Occipital lobe (tissue), 2 donors: ENCODE data around the gene TP73. TPM values are rescaled to one million over a fixed set of nuclear protein-coding genes. Genes with fewer than 3 reads are reported as not detected.

ENCODE experiments used
- DNase-seq: peaks from one replicate; lab custom pipeline; 2025; lab: John Stamatoyannopoulos, UW
- total RNA-seq: library from RNA; depleted of rRNA; stranded (reverse); fragments of >200 nt; gene quantifications from one replicate; pipeline ENCODE4 v1.2.3, GENCODE V29; 2014

The TP73 gene
- total RNA-seq, 1 donor from 2014 or later, result 0.16 TPM

DNA sequence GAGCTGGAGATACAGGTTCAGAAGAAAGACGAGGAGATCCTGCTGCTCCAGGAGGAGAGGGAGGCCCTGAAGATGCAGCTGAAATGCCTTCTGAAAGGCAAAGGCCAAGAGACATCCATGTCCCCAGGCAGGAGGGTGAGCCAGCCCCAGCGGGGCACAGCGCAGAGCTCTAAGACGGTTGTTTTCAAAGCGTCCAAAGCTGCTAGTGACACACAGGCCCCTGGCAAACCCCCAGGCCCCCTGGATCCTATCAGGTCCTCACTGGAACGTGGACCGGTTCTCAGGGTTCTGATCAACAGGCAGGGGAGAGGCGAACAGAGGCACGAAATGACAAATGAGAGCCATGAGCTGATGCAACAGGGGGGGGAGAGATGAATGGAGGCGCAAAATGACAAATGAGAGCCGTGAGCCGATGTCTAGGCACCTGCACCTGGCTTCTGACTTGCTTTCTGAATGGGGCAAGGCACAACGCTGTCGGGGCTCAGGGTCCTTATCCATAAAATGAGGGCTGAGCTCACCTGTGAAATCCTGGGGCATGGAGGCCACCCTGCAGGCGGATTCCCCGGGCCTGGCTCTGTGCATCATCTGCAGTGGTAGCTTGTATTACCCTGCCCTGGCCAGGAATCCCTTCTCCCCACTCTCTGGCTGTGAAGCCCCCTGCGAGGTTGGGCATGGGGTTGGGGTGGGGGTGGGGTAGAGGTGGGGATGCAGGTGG lies 109.1 kb downstream of the TP73 start:
- no peak for DNase-seq

DNA sequence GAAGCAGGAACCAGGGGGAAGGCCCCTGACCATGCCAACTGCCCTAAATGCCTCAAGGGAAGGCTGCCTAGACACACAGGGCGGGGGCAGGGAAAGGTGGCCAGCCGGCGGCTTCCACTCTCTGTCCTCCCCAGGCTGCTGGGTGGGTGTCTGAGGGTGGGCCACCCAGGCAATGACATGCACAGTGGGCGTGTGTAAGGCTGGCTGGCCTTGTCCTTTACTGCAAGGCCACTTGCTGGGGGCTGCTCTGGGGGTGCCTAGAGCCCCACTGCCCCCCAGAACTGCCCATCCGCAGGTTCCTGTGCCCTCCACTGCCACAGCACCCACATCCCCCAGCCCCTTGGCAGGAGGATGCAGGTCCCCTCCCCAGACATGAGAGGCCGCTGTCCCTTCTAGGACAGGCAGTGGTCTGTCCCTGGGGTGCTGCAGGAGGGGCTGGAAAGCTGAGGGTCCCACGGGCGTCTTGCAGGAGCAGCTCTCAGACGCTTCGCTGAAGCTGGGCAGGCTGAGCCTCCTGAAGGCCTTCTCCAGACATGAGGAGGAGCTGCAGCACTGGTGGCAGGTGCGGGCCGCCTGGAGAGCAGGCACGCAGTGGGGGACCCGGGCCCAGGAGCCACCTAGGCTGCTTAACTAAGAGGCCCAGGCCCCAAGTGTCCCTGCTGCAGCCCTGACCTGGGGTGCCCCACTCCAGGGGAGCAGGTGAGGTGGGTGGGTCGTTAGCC lies 110.0 kb downstream of the TP73 start:
- DNase-seq, result no peak

DNA sequence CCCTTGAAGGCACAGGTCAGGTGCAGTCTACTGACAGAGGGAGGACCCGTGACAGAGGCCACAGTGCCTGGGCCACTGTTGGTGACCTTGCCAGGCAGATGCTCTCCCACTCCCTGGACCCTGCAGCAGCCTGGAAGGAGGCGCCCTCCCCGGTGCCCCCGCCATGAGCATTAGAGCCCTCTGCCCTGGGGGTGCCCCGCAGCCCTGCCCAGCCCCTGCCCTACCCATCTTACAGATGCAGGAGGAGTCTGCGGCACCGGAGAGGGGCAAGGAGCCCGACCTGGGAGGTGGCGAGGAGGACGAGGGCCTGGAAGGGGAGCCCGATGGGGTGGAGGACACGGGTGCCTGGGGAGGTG lies 110.5 kb downstream of the TP73 start:
- no peak for DNase-seq

DNA sequence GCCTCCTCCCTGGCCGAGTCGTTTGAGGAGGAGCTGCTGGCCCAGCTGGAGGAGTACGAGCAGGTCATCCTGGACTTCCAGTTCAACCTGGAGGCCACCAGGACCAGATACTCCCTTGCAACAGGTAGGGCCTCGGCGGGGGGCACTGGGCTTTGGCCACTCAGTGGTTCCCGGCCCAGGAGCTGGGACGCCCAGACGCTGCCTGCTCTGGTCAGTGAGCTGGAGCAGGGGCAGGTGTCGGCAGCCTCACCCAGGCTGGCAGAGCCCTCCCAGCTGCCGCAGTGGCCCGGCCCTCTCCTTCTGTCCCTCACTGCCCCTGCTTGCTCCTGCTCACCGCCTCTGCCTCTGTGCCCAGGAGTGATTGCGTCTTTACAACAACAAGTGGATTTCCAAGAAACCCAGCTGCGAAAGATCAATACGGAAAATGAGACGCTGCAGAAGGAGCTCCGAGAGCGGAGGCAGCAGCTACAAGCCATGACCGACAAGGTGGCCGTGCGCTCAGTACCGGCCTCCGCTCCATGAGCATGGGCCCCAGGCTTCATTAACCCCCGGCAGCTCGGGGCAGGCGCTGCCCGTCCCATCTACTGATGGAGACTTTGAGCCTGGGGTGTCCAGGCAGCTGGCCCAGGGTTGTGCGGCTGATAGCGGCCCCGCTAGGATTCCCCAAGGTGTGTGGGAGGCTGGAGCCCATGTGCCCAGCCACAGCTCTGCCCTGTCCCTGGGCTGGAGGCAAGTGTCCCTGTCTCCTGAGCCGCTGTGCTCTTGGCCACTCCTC lies 111.2 kb downstream of the TP73 start:
- DNase-seq, result no peak

DNA sequence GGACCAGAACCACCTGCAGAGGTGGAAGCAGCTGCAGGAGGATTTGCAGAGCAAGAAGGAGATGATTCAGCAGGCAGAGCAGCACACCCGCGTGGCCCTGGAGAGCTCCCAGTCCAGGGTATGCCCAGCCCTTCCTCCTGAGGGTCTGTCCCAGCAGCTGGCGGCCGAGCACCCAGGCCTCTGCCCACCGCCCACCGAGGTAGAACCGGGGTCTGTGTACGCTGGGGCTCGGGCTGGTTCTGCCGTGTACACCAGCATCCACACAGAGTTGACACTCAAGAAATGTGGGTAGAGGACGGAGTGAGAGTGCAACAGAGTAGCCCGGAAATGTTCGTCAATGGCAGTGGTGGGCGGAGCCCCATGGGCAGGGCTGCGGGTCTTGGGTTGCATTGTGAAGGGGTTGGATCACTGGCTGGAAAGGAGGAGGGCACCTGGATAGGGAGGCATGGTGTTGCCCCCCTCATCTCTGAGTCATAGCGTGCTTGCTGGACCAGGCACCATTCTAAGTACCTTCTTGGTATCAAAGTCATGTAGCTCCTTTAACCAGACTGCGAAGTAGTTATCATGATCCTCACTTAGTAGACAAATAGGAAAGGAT lies 115.1 kb downstream of the TP73 start:
- DNase-seq, result no peak

DNA sequence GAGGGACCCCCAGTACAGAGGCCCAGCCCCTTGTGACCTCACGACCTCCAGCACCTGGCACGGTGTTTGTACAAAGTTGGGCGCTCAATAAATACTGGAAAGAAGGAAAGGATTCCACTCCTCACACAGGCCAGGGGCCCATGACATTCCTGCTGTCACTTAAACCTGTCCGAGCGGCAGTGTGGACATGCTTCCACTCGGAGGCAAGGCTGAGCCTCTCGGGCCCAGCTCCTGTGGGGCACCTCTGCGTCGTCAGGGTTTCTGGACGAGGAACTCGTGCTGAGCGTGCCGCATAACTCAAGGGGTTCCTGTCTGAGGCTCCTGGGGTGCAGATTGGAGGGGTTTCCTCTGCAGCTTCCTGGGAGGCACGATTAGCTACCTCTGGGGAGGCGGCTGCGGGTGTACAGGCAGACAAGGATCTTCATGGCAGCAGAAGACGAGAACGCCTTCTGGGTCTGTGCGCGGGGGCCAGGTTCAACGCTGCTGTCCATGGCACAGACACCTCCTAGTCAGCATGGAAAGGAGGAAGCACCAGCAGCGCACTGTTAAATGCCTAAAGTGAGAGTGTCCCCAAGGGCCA lies 116.6 kb downstream of the TP73 start:
- DNase-seq, result no peak

DNA sequence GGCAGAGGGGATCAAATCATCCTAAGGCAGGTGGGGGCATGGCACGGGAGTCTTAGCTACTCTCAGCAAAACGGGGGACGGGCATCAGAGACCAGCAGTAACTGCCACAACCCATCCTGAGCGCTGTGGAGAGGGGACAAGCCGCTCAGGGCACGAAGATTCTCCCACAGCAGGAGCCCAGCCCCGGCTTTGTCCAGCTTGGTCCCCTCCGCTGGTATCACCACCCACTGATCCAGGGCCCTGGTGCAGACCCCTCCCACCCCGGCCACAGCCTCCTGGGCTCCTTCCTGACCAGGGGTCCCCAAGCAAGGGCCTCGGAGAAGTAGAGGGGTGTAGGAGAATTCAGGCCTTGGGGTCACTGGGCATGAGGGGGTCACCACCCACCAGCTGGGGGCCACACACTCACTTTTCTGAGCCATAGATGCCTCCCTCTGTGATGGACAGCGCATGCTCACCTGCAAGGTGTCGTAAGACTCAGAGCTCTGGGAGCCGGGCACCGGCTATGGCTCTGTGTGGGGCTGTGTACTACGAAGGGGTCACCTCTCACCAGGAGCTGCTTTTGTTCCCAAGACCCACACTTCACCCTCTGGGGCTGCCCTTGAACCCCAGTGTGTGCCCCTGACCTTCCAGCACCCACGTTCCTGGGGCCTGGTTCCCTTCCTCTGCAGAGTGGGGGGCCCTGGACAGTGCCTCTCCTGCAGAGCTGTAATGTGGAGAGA lies 117.9 kb downstream of the TP73 start:
- no peak for DNase-seq

DNA sequence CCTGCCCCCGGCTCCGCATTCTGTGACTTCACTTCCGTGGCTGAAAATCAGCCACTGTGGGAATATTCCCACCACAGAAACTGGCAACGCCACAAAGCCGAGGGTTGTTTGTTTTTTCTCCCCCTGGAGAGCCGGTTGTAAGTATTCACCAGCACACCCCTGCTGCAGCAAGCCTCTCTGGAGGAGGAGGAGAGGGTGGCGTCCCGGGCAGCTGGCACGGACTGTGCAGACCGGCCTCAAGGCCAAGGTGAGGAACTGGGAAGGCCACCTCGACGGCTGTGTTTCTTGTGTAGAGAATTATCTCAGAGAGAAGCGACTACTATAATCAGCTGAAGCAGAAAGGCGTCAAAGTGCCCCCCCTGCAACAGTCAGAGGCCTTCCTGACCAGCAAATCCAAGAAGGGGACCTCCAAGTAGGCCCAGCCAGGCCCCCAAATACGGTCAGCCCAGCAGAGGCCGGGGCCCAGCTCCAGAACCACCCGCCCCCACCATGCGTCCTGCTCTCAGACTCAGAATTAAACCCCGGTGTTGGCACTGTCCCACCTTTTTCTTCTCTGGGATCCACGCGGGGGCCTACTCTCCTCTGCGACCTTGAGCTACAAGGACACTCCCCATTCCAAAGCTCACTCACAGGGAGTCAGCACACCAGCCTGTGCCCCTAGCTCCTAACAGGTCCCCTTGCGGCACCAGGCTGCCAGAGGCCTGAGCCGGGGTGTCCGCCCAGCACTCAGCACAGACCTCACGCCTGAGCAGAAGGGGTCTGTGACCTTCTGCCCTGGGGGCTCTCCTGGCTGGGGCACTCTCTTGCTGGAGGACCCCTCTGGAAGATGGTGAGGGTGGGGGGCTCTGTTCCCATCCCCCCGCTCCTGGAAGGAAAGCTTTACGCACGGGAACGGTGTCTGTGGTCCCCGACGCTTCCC lies 119.1 kb downstream of the TP73 start:
- no peak for DNase-seq

DNA sequence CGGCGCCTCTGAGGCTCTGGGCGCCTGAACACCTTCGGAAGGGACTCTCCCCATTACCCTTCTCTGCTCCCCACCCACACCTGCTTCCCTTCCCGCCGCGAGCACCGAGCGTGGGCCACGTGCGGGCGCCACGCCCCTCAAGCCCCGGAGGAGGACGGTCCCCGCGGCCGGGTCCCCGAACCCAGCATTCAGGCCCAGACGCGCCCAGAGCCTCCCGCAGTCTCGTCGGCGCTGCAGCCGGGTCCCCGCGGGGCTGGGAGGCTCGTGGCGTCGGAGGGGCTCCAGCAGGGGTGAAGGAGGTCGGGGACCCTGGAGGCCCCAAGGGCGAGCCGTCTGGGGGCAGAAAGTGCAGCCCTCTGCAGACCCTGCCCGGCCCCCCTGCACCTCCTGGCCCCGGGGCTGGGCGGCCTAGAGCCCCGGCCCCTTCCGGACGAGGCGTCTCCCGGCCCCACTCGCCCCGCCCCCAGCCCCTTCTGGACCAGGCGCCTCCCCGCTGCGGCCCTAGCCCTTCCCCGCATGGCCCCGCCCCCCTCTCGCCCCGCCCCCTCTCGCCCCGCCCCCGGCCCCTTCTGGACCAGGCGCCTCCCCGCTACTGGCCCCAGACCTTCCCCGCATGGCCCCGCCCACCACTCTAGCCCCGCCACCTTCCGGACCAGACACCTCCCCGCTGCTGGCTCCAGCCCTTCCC lies 119.9 kb downstream of the TP73 start:
- peak; percentile 56 for DNase-seq

DNA sequence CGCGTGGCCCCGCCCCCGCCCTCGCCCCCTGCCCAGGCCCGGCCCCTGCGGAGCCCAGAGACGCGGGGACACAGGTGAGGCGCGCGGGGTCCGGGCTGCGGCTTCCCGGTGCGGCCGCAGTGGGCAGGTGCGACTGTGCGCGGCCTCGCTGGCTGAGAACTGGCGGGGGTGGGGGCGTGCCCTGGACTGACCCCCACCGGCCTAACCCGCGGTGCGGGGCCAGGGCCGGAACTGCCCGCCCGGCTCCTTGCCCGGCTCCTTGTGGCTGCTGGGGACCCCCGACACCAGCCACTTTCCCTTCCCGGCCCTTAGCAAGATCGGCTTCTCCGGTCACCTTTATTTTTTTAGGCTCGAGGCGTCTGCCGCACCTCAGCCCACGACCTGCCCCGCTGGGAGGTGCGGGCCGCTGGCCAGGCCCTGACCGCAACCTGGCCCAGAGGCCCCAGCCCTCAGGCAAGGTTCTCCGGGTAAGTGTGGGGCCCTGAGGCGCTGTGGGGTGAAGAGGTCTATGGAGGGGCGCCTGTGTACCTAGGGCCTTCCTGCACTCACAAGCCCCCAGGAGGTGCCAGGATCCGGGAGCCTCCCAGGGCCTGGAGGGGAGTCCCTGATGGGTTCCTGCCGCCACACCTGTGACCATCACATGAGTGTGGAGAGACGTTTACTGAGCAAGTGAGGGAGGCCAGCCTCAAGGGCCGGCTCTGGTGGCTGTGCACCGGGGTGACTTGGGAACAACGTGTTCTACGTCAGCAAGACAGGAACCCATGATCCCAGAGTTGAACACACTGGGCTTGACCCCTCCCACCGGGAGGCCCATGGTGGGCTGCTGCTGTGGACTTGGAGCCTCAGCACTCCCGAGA lies 120.6 kb downstream of the TP73 start, which contains the start of gene SMIM1:
TSS of gene SMIM1 (plus strand) at position 35 of the 857 bp plus-strand sequence. CDS start 2,625 bp downstream, outside the sequence.
- no peak for DNase-seq

DNA sequence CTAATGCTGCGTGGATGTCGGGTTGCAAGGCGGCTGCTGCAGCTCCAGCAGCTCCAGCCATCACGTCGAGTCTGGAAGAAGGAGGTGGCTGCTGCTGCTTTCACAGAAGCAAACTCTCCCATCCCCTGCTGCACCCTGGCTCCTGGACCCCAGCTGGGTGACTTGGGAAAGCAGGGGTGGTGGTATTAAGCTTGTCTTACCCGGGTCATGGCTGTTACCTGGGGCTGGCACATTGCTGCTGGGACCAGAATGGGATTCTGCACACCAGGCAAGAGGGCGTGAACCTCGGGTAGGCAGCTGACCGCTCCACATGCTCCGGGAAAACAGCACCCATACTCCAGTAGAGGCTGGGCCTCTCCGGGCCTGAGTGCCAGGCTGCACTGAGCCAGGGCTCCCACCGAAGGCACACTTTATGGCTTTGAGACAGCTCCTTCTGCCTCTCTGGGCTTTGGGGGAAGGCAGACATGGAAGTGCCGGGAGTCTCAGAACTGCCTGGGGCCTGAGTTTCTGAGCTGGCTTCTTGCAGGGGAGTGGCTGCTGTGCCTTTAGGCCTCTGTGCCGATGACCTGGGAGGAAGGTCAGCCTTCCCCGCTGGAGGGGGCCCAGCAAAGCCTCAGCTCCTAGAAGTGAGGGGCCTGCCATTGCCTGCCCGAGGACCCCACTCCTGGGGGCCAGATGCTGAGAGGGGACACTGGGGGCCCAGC lies 121.4 kb downstream of the TP73 start:
- DNase-seq, result no peak

DNA sequence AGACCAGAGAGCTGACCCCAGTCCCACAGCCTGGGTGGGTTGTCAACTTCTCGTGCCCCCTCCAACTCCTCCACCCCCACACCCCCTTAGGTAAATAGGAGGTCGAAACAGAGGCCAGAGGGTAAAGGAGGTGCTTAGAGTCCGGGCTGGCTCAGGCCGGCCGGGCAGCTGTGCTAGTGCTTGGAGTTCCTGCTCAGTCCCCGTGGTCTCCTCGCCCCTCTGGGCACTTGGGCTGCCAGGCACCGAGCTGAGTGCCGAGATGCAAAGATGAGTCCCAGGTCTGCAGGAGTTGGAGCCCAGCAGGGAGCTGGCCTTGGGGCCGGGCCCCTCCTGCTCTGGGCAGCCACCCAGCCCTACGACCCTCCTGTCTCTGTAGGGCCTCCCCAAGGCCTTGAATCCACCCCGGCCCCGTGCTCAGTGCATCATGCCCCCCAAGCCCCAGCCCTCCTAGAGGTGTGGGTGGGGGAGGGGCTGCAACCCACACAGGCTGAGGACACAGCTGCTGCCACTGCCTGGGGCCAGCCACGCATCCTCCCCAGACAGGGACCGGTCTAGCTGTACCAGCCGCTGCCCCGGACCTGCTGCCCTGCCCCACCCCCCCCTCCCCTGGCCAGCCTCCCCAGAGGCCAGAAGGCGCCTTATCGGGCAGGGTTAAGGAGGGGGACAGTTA lies 122.1 kb downstream of the TP73 start:
- no peak for DNase-seq

DNA sequence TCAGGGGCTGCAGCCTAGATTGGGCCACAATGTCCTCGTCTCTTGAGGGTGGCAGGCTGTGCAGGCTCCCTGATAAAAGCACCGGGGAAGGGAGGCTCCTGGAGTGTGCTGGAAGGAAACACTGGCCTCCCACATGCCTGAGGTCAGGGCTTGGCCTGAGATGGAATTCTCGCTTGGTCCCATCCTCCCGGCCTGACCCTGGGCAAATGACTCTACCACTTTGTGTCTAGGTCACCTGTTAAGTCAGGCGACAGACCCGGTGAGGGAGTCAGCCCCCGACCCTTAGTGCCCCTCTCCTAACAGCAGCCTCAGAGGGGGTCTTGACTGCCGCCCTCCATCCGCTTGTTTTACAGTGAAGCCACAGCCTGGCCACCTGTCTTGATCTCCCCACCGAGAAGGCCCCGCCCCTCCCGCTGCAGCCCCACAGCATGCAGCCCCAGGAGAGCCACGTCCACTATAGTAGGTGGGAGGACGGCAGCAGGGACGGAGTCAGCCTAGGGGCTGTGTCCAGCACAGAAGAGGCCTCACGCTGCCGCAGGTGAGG lies 122.7 kb downstream of the TP73 start:
- DNase-seq, result no peak

DNA sequence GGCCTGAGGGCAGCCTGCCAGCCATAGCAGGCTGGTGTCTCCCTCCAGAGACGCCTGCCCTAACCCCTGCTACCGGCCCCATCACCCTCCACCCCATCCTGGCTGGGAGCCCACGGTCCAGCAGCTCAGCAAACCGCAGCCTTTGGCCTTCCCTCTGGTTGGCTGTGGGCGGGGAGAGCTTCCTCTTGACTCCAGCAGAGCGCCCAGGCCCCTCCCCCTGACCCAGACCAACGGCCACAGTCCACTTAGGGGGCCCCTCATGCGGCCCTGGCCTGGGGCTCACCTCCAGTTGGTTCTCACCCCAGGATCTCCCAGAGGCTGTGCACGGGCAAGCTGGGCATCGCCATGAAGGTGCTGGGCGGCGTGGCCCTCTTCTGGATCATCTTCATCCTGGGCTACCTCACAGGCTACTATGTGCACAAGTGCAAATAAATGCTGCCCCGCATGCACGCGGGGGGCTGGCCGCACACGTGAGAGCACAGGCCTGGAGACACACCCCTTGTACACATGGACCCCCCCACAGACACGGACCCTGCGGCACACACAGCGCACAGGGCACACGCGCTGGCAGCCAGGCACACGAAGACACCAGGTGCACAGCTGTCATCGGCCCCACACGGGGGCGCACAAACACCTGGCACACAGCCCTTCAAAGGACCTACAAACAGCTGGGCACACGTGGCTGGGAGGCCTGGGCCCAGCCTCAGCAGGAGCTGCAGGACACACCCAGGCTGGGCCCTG lies 123.3 kb downstream of the TP73 start:
- DNase-seq, result no peak

DNA sequence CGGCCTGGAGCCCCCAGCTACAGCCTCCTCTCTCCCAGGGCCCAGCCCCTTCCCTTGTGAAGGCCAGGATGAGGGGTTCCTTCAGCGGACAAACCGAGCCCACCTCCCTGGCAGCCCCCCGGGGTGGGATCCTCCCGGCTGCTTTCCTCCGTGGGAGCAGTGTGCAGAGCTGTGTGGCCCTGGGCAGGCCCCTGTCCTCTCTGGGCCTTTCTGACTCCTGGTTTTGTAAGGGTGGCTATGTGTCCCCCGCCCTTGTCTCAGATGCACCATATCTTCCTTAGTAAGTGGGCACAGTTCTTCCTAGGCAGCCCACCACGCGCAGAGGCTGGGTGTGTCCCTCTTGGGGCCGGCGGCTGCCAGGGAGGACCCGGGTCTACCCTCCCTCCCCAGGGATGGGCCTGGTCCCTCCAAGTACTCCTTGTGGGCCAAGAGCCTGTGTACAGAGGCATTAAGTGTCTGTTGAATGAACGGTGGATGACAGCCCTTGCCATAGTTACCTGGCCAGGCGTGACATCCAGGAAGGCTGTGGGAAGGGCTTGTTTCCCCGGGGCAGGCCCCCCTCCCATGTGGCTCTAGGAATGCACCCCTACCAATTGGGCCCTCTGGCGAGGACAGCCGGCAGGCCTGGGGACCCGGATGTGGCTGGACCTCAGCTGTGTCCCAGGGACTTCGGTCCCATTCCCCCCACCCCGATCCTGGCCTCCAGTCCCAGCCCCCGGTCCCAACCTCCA lies 124.1 kb downstream of the TP73 start:
- DNase-seq, result no peak
